VCaP (cell line): ENCODE results near the gene UBQLN1.
A peak's percentile ranks its signal among the peaks of the same experiment; 100 is the strongest.
"Not testable (repeated sequence)": the region's sequence is repeated elsewhere in the genome, so short reads cannot be mapped to it uniquely, and the experiment has no call there.

ENCODE experiments used
- H3K27ac ChIP-seq: fragments of 450-650 bp; 2 replicates; pipeline ENCODE4 v1.5.1; 2017
- CTCF ChIP-seq: fragments of 450-650 bp; conservative IDR thresholded peaks from 2 replicates; pipeline ENCODE4 v1.5.1; 2017; ENCODE audit warnings: mild to moderate bottlenecking, moderate library complexity

The UBQLN1 gene

GRCh38 chr9:83622939-83623678 lies 84.6 kb downstream of the UBQLN1 start, which contains the start of gene IDNK:
Gene IDNK (plus strand): TSS chr9:83623143. CDS start chr9:83623172, 29 bp downstream.
- TF ChIP-seq CTCF = no peak
- H3K27ac ChIP-seq = peak within 1 kb of the TSS; percentile 95

- peak overlapping the region; percentile 95 for H3K27ac ChIP-seq
- TF ChIP-seq CTCF = no peak
Measured at GRCh38 chr9:83622433-83622938, 85.3 kb downstream of the UBQLN1 start.

DNA sequence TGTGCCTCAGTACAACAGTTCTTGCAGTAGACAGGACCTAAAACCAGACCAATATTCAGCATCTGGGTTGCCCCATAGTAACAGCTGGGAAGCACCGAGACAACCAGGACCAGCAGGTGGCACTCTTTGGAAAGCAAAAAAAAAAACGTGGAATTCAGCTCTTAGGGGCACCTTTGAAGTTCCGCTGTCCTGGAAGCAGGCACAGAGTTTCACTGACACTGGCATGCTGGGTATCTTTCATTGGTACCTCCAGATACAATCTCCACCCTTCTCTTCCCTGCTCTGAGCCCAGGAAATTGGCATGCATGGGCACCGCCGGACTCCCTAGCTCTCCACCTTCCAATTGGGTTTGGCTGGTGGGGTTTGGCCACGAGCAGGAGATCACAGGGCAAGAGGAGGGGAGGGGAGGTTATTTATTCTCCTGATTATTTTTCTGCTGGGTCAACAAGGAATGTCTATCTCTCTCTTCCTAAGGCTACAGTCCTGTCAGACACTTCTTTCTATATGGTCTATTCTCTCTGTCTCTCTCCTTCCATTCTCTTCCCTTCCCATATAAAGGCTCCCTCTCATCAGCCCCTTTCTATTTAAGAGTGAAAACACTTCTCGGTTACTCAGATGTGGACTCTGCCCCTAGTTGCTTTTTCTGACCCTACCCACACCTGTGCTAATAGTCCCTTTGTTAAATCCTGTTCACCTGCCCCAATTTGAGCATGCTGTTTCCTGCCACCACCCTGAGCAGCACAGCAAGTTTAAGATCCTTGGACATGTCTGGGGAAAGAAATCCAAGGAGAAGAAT lies 86.7 kb downstream of the UBQLN1 start:
- no peak overlapping the region for H3K27ac ChIP-seq
- TF ChIP-seq CTCF = peak; percentile 73

GRCh38 chr9:83617299-83617698 lies 90.5 kb downstream of the UBQLN1 start:
- no peak for TF ChIP-seq CTCF
- H3K27ac ChIP-seq = no peak overlapping the region

- not testable (repeated sequence) for H3K27ac ChIP-seq
Measured at GRCh38 chr9:83613298-83613697, 94.5 kb downstream of the UBQLN1 start.
